ENCODE results near the gene SLC9A7.
"Not testable (repeated sequence)": the region's sequence is repeated elsewhere in the genome, so short reads cannot be mapped to it uniquely, and the experiment has no call there.

The SLC9A7 gene

DNA sequence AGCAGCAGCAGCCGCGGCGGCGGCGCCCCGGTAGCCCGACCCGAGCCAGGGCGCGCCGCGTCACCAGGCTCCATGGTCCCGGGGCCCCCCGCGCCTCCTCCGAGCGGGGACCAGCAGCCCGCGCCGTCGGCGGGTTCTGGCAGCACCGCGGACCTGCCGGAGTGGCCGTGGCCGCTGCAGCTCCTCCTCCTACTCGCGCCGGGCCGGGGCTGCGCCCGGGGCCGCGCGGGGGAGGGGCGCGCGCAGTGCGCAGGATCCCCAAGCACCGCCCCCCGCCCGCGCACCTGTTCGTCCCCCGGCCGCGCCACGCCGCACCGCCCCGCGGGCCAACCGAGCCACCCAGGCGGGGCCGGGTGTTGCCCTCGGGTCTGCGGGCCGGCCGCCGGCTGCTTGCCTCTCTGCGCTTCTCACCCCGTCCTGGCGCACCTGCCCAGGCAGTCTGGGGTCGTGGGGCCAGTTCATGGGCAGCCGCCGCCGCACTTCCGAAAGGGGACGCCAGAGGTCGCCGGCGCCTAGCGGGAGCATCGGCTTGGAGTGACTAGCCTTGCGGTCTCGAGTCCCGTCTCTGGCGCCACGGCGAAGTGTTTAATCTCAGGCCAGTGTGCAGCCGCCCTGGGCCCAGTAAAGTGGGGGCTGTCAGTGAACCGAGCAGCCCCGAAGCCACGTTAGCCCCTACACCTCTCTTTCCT, at the start of gene SLC9A7:
TSS of gene SLC9A7 (minus strand) at position 163 of the 689 bp plus-strand sequence. CDS start at position 74, 89 bp downstream.
- peak; percentile 82 for DNase-seq

DNA sequence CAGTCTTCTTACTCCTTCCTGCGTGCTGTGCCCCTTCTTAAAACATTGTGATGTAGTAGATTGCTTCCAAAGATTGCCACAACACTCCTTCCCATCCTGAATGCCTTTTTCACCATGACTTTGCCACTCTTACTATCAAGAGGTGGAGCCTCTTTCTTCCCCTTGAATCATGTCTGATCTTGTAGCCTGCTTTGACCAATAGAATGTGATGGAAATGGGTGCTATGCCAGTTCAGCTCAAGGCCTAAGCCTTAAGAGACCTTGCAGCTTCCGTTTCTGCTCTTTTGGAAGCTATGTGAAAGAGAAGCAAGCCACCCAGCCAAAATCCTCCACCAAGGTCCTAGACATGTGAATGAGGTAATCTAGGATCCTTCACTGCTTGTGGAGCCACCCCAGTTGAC, 46.4 kb upstream of the SLC9A7 start:
- DNase-seq: no peak

GRCh38 chrX:46803140-46803539, 44.2 kb upstream of the SLC9A7 start:
- DNase-seq: no peak

DNA sequence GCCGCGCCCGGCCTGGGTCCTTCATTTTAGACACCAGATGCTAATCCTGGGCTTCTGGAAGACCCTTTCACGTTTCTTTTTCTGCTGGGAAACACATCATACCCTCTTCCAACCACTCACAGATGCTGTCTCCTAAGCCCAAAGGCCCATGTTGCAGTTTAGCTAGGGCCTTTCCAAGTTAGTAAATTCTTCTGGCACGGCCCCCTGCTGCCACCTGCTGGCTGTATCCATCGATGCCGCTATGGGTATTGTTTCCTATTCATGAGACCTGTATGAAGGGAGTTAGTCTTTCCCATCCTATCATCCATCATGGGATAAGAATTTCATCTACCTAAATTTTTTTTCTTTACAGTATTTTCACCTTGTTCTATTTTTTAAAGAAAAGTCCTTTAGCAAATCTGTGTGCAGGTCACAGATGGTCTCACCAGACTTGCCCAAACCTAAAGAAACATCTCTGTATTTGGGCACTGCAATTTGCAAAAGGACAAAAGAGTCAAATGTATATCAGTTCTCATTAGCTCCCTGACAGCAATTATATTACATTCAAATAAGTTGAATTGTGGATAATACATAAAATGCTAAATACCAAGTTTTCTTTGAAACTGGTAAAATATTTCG, 37.8 kb upstream of the SLC9A7 start:
- peak; percentile 68 for DNase-seq

- no peak for DNase-seq
Observed at GRCh38 chrX:46793386-46794143, 34.6 kb upstream of the SLC9A7 start.

DNA sequence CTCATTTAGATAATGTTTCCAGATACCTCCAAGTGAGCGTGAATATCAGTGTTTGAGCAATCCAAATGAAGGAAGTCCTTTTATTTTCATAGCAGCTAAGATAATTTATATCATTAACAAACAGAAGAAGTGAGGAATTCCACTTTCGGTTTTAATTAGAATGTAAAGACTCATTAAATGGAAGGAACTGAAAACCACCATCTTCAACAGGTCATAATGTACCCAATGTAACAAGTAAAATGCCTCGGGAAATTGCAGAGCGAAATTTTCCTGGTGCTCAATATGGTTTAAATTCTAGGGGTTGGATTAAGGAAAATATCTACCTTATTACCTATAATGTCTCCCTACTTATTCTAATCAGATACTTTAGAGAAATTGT, 33.9 kb upstream of the SLC9A7 start:
- DNase-seq: no peak

- peak; percentile 5 for DNase-seq
Observed at GRCh38 chrX:46791927-46792809, 33.2 kb upstream of the SLC9A7 start.

DNA sequence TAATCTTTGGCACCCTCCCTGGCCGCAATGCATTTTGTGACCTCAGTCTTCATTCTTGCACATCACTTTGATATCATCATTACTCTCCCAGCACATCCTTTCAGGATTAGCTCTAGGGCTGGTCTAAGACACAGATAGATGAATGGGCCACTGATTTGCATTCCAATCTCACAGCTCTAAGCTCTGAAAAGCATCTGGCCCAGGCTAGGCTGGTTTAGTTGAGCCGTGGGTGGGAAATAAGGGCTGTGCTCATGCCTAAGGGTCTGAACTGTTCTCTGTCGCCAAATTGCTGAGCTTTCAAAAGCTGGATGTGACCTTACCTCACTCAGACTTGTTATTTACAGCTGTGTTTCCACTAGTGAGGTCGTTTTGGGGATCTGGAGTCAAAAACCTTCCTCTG, 30.0 kb upstream of the SLC9A7 start:
- no peak for DNase-seq

- not testable (repeated sequence) for DNase-seq
Observed at GRCh38 chrX:46784437-46784836, 25.5 kb upstream of the SLC9A7 start.

- DNase-seq: no peak
Observed at GRCh38 chrX:46782034-46782433, 23.1 kb upstream of the SLC9A7 start.

GRCh38 chrX:46777971-46778810, 19.3 kb upstream of the SLC9A7 start:
- DNase-seq: no peak

DNA sequence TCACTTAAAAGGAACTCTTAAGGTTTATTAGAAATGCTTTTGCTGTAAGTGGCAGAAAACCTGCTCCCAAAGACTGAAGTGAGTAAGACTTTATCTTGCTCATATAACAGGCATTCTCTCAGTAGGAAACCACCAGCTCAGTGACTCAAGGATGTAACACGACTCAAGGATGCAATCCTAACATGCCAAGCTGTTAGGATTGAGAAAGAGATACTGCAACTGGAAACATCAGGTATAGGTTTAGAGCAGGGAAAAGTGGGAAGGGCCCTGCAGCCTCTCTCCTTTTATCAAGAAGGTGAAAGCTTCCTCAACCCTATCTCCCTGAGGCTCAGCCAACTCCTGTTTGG, 11.9 kb upstream of the SLC9A7 start:
- DNase-seq: no peak

DNA sequence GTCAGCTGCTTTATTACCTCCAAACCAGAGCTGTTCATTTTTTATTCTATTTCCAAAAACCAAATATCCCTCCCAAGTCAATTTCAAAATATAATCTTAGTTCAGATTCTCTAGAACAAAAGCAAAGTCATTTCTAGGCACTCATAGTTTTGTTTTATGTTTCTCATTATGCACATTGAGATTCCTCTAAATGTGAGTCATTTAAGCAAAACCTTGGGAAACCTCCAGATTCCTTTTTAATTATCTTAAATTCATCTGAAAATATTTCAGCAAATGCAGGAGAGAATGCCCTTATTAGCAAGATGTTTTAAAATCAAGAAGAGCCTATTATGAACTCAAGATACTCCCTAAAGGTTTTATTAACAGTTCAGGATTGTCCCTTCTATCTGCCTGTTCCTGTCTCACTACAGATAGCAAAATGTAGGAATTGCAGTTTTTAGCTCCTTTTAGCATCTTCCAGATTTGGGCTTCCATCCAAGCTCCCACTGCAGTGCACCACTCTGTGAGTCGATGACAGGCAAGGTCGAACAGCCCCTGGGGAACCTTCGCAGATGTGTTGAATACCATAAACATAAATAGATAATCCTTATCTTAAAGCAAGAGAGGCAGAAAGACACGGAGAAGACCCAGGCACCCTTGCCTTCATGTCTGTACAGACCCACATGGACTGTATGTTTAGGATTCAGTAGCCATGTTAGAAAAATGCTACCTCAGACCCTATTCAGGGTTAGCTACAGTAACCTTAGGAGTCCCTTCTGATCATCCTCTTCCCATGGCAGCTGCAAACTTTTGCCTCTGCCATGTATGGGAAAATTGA, 11.3 kb upstream of the SLC9A7 start:
- DNase-seq: no peak

DNA sequence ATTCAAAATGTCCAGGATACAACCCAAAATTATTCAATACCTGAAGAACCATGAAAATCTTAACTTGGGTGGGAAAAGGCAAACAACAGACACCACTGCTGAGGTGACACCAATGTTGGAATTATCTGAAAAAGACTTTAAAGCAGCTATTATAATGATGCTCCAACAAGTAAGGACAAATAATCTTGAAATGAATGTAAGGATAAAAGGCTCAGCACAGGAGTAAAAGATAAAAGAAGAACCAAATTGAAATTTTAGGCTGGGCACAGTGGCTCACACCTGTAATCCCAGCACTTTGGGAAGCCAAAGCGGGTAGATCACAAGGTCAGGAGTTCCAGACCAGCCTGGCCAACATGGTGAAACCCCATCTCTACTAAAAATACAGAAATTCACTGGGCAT, 4.0 kb upstream of the SLC9A7 start:
- no peak for DNase-seq

DNA sequence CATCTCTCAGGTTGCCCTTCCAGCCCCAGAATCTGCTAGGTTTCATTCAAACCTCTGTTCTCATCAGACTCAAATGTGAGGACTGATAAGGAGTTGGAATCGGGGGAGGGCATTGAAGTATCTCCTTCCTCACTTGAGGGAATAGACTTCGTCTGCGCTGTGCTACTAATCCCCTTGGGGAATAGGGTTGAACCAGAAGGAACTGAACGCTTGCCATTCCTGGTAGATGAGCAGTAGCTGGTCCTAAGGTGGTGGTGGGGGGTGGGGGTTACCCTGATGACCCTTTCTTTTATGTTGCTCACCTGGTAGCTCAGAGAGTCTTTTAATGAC, 692 bp upstream of the SLC9A7 start:
- no peak for DNase-seq

DNA sequence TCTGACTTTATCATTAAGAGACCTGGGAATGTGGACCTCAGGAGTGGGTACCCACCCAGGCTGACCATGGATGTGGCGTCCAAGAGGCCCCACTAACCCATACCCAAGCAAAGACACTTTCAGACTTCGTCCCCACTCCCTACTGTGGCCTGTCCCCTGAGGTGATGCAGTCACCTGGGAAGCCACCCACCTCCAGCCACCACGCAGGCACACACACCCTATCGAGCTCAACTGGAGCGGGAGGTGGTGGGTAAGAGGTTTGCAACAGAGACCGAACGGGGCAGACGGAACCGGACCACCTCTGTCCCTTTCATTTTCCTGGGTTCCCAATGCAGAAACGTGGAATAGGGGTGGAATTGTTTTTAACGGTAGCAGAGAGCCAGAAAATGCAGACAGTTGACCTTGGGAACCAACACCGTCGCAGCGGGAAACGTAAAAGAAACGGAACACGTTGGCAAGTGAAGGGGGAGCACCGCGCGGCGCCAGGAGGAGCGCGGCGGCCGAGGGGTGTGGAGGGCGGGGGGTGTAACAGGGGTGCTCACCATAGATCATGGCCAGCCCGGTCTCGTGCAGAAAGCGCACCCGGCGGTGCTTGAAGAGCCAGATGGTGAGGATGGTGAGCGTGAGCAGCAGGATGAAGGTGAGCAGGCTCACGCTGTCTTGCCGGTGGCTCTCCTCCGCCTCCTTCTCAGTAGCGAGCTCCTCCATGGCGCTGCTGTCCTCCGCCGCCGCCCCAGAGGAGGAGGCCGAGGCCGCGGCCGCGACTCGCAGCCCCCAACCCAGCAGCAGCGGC, 559 bp downstream of the SLC9A7 start:
- peak; percentile 0 for DNase-seq

GRCh38 chrX:46757593-46757992, 1.3 kb downstream of the SLC9A7 start:
- no peak for DNase-seq

DNA sequence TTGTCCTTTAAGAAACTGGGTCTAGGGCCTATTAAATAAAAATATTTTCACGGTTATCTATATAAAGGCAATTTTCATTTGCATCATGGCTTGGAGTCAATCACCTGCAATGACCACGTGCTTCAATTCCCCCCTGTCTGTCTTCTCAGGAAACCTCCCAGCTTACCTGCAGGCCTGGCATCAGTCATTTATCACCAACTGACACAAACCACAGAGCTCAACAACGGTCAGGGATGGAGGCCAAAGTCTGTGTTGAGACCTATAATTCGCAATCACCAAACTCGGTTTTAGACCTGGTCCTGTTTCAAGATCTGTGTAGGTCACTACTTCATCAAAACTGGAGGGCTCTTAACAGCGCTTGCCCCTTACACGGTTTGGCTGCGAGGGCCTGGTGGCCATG, 1.9 kb downstream of the SLC9A7 start:
- DNase-seq: no peak

DNA sequence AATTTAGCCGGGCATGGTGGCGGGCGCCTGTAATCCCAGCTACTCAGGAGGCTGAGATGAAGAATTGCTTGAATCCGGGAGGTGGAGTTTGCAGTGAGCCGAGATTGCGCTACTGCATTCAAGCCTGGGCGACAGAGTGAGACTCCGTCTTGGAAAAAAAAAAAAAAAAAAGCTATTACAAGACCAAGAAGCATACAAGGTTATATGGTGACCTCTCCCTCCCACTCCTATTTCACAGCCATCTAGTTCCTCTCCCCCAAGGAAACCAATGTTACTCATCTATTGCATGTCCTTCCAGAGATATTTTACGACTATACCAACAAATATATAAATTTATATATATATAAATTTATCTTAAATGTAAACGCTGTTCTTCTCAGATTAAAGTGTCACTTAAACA, 3.2 kb downstream of the SLC9A7 start:
- DNase-seq: no peak

DNA sequence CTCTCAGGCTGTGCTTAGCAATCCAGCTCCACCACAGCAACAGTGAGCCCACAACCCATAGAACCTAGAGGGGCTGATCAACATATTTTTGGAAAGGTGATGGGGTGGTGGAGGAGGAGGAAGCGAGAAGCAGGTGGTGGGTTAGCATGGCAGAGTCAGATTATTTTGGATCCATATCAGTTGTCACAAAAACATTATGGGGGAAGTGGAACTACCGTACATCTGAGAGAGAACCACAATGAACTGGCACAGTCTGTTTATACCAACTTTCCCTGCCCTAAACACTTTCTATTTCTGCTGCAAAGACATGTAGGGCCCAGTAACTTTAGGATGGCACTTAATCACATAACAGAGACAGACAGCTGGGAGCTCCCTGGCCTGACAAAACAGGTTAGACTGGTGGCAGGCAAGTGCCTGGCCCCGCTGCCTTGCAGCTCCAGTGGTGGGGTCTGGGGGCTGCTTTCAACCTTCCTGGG, 4.3 kb downstream of the SLC9A7 start:
- DNase-seq: no peak

- DNase-seq: no peak
Observed at GRCh38 chrX:46754036-46754435, 4.9 kb downstream of the SLC9A7 start.
